ENCODE results near the gene EPN2.

The EPN2 gene

GRCh38 chr17:19369846-19370492 lies 132.8 kb downstream of the EPN2 start:
- peak; percentile 74 for DNase-seq

- DNase-seq = peak; percentile 73
Observed at GRCh38 chr17:19370493-19370960, 133.4 kb downstream of the EPN2 start.

DNA sequence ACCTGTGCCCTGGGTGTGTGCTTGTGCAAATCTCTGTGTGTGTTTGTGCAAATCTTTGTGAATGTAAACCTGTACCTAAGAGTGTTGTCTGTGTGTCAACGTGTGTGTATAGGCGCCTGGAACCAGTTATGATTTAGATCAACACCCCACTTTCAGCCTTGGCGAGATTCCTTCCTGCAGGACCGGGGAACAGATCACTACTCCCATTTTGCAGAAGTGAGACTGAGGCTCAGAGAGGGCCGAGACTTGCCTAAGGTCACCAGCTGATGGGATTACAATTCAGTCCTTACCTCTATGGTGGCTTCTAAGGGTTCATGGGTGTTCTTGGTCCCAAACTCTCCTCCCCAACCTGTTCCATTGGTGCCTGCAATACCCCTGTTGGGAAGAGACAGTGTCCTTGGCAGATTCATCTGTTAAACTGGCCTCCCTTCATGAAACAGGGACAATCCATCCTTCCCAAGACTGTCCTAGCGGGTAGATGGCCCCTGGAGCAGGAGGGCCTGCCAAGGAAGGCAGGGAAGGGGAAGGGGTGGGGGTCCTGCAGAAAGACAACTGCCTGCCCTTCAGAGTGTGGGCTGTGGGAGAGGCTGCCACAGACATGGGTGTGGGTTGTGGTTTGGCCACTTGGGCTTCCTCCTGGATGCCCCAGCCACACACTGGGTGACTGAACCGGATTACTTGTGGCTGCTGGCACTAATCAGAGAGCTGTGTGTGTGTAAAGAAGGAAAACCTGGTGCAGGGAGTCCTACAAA lies 134.3 kb downstream of the EPN2 start:
- peak; percentile 44 for DNase-seq

GRCh38 chr17:19372011-19372370 lies 134.8 kb downstream of the EPN2 start:
- DNase-seq = no peak

DNA sequence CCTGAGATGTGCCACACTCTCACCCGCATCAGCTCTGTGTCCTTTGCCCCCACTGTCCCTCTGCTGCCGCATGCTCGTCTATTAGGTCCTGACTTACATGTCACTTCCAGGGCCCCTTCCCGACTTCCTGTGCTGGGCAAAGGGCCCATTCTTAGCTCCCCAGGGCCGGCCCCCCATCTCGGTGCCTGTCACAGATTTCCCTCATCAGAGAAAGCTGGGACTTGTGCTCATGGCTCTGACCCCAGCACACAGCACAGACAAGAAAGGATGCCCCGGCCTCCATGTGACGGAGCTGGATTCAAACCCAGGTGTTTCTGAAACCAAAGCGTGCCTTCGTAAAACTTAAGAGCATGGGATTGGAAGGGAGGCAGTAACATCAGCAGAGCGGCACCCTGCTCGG lies 135.3 kb downstream of the EPN2 start:
- DNase-seq = no peak

DNA sequence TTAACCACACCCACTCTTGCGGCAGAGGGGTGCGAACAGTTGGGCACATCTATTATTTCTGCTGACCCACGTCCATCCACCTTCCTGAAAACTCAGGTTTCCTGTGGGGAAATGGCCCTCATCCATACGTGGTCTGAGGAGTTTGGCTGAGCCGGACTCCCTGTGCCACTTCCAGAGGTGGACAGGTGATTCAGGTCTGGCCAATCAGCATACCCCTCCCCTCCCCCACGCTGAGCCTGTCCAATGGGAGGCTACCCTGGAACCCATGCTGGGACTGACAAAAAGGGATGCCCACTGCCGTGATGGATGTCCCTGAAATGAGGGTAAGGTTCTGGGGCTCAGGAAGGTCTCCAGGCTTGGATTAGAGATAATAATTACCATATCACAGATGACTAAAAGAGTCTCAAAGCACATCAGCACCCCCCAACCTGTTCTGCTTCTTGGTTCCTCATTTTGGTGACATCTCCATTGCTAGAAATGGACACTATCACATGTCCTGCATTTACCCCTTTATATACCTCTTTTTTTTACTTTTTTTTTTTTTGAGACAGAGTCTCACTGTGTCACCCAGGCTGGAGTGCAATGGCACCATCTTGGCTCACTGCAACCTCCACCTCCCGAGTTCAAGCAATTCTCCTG lies 135.8 kb downstream of the EPN2 start:
- DNase-seq = no peak

DNA sequence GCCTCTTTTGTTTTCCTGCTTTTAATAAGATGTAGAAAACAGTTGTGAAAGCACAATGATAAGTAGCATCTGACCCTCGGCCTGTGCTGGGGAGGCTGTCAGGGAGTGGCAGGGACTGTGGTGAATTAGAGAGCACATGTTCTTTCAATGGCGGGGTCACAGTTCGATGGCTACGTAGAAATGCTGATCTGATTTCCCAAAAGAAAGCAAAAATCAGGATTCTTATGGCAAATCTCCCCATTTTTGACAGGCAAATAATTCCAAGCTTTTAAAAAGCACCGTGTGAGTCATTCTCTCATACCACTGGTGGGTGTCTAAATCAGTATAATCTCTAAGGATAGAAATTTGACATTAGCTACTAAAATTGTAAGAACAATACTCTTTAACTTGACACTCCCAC lies 137.0 kb downstream of the EPN2 start:
- no peak for DNase-seq

GRCh38 chr17:19375732-19376131 lies 138.6 kb downstream of the EPN2 start:
- DNase-seq = no peak

DNA sequence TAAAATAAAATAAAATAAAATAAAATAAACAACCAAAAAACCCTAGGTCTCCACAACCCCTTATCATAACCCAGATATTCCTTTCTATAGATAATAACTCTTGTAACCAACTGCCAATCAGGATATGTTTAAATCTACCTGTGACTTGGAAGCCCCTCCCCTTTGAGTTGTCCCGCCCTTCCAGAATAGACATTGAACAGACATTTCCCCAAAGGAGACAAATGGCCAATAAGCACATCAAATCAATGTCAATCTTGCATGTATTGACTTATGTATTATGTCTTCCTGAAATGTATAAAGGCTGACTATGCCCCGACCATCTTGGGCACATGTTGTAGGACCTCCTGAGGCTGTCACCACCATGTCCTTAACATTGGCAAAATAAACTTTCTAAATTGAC lies 139.6 kb downstream of the EPN2 start:
- no peak for DNase-seq

- peak; percentile 98 for DNase-seq
Observed at GRCh38 chr17:19377602-19378415, 140.6 kb downstream of the EPN2 start.

DNA sequence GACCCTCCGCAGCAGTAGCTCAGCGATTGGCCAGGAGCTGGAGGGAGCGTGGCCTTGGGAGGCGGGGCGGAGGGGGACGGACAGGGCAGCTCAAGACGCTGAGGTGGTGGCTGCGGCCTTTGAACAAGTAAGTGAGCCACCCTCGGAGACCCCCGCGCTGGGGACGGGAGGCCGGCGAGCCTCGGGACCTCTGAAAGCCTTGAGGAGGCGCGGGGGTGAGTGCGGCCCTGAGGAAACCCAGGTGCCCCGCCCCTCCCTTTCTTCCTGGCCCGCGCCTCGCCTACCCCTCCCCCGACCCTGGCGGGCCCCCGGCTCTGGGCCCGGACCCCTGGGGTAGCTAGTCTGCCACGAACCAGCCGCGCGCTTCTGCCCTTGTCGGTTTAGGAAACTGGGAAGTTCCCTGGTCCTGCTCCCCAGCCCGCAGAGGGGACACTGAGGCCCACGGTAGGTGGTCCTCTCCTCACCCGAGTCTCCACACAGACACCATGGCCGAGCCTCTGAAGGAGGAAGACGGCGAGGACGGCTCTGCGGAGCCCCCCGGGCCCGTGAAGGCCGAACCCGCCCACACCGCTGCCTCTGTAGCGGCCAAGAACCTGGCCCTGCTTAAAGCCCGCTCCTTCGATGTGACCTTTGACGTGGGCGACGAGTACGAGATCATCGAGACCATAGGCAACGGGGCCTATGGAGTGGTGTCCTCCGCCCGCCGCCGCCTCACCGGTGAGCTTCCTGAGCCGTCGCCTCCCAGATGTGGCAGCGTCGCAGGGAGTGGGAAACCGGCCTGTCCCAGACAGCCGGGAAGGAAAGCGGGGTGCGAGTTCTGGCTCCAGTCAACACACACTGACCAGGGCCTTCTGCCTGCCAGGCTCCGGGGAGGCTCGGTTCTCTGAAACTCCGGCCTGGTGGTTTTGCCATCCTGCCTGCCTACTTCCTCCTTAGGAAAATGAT lies 141.5 kb downstream of the EPN2 start, which contains the start of gene MAPK7:
TSS of gene MAPK7 (plus strand) at position 83 of the 945 bp plus-strand sequence. CDS start at position 486, 403 bp downstream.
- no peak for DNase-seq

DNA sequence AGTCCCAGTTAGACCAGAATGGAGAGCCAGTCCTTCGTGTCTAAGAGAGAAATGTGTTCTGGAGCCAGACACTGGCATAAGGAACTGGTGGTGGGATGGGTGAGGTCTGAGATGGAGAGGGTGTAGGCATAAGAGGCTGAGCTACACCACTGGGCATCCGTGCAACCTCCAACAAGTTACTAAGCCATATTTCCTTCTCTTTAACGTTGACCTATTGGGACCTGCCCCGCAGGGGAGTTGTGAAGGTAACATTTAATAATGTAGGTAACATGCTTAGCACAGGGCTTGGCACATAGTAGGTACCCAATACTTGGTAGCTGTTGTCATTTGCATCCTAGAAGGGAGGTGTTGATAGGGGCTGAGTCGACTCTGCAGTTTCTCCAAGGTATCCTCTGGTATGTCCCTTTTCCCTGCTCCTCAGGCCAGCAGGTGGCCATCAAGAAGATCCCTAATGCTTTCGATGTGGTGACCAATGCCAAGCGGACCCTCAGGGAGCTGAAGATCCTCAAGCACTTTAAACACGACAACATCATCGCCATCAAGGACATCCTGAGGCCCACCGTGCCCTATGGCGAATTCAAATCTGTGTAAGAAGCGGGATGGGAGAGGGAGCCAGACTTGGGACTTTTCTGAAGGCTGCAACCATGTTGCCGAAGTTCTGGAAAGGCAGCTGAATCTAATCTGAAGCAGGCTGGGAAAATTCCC lies 142.3 kb downstream of the EPN2 start:
- DNase-seq = no peak

DNA sequence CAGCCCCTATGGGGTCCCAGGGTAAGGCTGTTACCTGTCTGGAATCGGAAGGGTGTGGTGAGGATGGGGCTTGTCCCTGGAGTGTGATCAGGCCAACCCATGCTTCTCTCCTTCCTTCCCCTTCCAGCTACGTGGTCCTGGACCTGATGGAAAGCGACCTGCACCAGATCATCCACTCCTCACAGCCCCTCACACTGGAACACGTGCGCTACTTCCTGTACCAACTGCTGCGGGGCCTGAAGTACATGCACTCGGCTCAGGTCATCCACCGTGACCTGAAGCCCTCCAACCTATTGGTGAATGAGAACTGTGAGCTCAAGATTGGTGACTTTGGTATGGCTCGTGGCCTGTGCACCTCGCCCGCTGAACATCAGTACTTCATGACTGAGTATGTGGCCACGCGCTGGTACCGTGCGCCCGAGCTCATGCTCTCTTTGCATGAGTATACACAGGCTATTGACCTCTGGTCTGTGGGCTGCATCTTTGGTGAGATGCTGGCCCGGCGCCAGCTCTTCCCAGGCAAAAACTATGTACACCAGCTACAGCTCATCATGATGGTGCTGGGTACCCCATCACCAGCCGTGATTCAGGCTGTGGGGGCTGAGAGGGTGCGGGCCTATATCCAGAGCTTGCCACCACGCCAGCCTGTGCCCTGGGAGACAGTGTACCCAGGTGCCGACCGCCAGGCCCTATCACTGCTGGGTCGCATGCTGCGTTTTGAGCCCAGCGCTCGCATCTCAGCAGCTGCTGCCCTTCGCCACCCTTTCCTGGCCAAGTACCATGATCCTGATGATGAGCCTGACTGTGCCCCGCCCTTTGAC lies 143.5 kb downstream of the EPN2 start:
- no peak for DNase-seq

GRCh38 chr17:19381361-19381740 lies 144.2 kb downstream of the EPN2 start:
- DNase-seq = no peak

GRCh38 chr17:19381741-19382444 lies 144.7 kb downstream of the EPN2 start:
- no peak for DNase-seq

DNA sequence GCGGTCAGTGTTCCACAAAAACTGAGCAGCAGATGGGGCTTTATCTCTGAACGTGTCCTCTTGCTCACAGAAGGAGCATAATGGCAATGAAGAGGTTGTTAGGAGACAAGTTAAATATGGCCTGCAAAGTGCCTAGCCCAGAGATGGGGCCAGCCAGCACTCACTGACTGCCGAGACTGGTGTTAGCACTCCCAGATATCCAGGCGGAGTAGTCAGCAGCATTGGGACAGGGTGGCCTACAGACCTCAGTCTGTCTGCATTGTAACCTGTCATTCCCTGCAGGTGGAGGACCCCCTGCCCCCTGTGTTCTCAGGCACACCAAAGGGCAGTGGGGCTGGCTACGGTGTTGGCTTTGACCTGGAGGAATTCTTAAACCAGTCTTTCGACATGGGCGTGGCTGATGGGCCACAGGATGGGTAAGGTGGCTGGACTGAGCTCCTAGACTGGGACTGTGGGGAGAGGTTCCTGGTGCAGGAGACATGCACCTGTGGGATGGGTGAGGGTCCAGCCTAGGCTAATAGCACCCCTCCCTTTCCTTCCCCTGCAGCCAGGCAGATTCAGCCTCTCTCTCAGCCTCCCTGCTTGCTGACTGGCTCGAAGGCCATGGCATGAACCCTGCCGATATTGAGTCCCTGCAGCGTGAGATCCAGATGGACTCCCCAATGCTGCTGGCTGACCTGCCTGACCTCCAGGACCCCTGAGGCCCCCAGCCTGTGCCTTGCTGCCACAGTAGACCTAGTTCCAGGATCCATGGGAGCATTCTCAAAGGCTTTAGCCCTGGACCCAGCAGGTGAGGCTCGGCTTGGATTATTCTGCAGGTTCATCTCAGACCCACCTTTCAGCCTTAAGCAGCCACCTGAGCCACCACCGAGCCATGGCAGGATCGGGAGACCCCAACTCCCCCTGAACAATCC lies 145.6 kb downstream of the EPN2 start:
- DNase-seq = no peak

DNA sequence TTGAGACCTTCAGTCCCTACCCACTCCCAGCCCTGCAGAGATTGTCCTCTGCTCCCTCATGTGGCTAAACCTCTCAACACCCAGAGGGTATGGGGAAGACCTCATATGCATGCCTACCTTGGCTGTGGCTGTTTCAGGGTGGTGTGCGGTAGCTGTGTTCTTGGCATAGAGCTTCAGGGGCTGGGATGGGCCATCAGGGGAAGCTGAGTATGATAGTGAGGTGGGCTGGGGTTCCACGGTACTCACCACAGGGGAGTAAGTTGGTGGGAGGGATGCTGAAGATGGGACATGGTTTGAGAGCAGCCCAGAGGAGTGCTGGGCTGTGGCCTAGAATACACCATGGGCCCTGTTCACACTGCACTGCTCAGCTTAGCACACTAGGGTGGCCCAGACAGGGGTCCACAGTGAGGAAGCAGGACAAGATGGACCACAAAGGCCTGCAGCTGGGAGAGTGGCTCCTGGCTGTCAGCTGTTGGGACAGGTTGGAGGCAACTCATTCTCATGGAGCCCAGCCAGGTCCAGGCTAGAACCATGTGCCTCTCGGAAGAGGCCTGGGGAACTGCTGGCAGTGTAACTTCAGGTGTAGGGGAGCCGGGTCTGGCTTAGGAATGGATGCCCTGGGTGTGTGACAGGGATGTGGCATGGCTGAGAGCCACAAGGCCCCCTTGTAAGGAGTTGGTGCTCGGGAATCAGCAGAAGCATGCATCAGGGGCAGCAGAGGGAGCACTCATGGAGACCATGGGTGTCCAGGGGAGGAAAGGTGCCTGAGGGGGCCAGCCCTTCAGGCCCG lies 146.7 kb downstream of the EPN2 start:
- no peak for DNase-seq
